MM.1S (cell line): ENCODE results near the gene CRNN.

Experiments used
- CTCF ChIP-seq: fragments of 300-600 bp; sonication (generic); IDR thresholded peaks from 2 replicates; pipeline ENCODE4 v1.5.1; 2016; ENCODE audit warnings: antibody characterized with exemption, low read length, mixed read lengths
- EZH2 ChIP-seq: fragments of 300-600 bp; sonication (generic); optimal IDR thresholded peaks from 2 replicates; pipeline ENCODE3; 2017; ENCODE audit warnings: low read depth, mild to moderate bottlenecking, antibody characterized with exemption, low read length, mixed read lengths
- EZH2phosphoT487 ChIP-seq: fragments of 300-600 bp; sonication (generic); IDR thresholded peaks from 2 replicates; pipeline ENCODE4 v1.6.1; 2018; ENCODE audit warnings: antibody characterized with exemption, low read length

- no peak for TF ChIP-seq CTCF
- no peak for TF ChIP-seq EZH2
- no peak for TF ChIP-seq EZH2phosphoT487
Observed at GRCh38 chr1:152408664-152409063, 5.4 kb downstream of the CRNN start.
